OCI-LY1 (cell line): ENCODE data around the gene ZNF384.

ENCODE experiments used
- H2AFZ ChIP-seq: fragments of 200-600 bp; sonication (generic), shearing (Covaris generic); 2 replicates; pipeline ENCODE4 v1.6.0; 2014; ENCODE audit warnings: antibody characterized with exemption, mild to moderate bottlenecking, low read length
- H3F3A ChIP-seq: fragments of 200-600 bp; sonication (generic), shearing (Covaris generic); 2 replicates; pipeline ENCODE4 v1.6.0; 2014; ENCODE audit warnings: mild to moderate bottlenecking, antibody characterized with exemption, low read length, moderate library complexity; ENCODE audit not compliant: insufficient read depth
- H3K27ac ChIP-seq: fragments of 200-600 bp; sonication (generic); 2 replicates; pipeline ENCODE4 v1.5.1; 2014; ENCODE audit warnings: low read length, mixed run types, mild to moderate bottlenecking, low read depth; ENCODE audit not compliant: poor library complexity, severe bottlenecking
- H3K27me3 ChIP-seq: fragments of 200-600 bp; sonication (generic); 2 replicates; pipeline ENCODE4 v1.6.0; 2014; ENCODE audit warnings: antibody characterized with exemption, mild to moderate bottlenecking, low read length, moderate library complexity; ENCODE audit not compliant: insufficient read depth
- H3K36me3 ChIP-seq: fragments of 200-600 bp; sonication (generic); 2 replicates; pipeline ENCODE4 v1.6.1; 2014; ENCODE audit warnings: mild to moderate bottlenecking, antibody characterized with exemption, low read length, moderate library complexity, mixed read lengths; ENCODE audit not compliant: insufficient read depth
- H3K4me1 ChIP-seq: fragments of 200-600 bp; sonication (generic); 2 replicates; pipeline ENCODE4 v1.5.1; 2014; ENCODE audit warnings: mild to moderate bottlenecking, low read length, moderate library complexity; ENCODE audit not compliant: insufficient read depth, severe bottlenecking
- H3K4me2 ChIP-seq: fragments of 200-600 bp; sonication (generic), shearing (Covaris generic); 2 replicates; pipeline ENCODE4 v1.6.1; 2014; ENCODE audit warnings: low read length
- H3K4me3 ChIP-seq: fragments of 200-600 bp; sonication (generic); 2 replicates; pipeline ENCODE4 v1.5.1; 2014; ENCODE audit warnings: low read length, low read depth, mild to moderate bottlenecking, mixed read lengths; ENCODE audit not compliant: poor library complexity, severe bottlenecking
- H3K79me2 ChIP-seq: fragments of 200-600 bp; shearing (Covaris generic); 2 replicates; pipeline ENCODE4 v1.6.1; 2016; ENCODE audit warnings: mixed run types, low read length, mixed read lengths; ENCODE audit not compliant: insufficient read depth
- H3K9ac ChIP-seq: fragments of 200-600 bp; sonication (generic), shearing (Covaris generic); 2 replicates; pipeline ENCODE4 v1.6.1; 2014; ENCODE audit warnings: mild to moderate bottlenecking, low read length, mixed read lengths
- H3K9me2 ChIP-seq: fragments of 200-600 bp; sonication (generic), shearing (Covaris generic); 2 replicates; pipeline ENCODE4 v1.6.1; 2014; ENCODE audit warnings: low read depth, mild to moderate bottlenecking, low read length, mixed read lengths
- H3K9me3 ChIP-seq: fragments of 200-600 bp; shearing (Covaris generic); 2 replicates; pipeline ENCODE4 v1.6.1; 2014; ENCODE audit warnings: low read length, mixed read lengths
- H4K20me1 ChIP-seq: fragments of 200-600 bp; sonication (generic), shearing (Covaris generic); 2 replicates; pipeline ENCODE4 v1.6.0; 2016; ENCODE audit warnings: mild to moderate bottlenecking, low read length; ENCODE audit not compliant: insufficient read depth
- EZH2 ChIP-seq: fragments of 200-600 bp; sonication (generic), shearing (Covaris generic); IDR thresholded peaks from 2 replicates; pipeline ENCODE4 v1.8.0; 2017; ENCODE audit warnings: borderline replicate concordance, mixed run types, mild to moderate bottlenecking, antibody characterized with exemption, low read length, moderate library complexity, mixed read lengths
- TF ChIP-seq, protein P1 (sequence below): fragments of 200-600 bp; sonication (generic), shearing (Covaris generic); IDR thresholded peaks from 2 replicates; pipeline ENCODE4 v1.5.1; 2017; ENCODE audit warnings: mild to moderate bottlenecking, antibody characterized with exemption, low read length, moderate library complexity, mixed read lengths

The ZNF384 gene

GRCh38 chr12:6644257-6644596, 44.9 kb downstream of the ZNF384 start:
- Histone ChIP-seq H3K9me3 (peaks cover 35% of the 10 kb centered on the region), H3K27me3 (no peaks in the 10 kb centered on the region), H3K79me2 (no peaks in the 10 kb centered on the region), H4K20me1 (no peaks in the 10 kb centered on the region), H2AFZ (no peak overlapping the region), H3K4me3 (no peak overlapping the region), H3K36me3 (peaks cover 36% of the 10 kb centered on the region), H3K4me2 (no peak overlapping the region), H3K27ac (no peak overlapping the region), H3K4me1 (peaks cover 17% of the 10 kb centered on the region), H3F3A (no peaks in the 10 kb centered on the region), H3K9ac (no peak overlapping the region), H3K9me2 (no peaks in the 10 kb centered on the region)
- TF ChIP-seq, protein P1, sequence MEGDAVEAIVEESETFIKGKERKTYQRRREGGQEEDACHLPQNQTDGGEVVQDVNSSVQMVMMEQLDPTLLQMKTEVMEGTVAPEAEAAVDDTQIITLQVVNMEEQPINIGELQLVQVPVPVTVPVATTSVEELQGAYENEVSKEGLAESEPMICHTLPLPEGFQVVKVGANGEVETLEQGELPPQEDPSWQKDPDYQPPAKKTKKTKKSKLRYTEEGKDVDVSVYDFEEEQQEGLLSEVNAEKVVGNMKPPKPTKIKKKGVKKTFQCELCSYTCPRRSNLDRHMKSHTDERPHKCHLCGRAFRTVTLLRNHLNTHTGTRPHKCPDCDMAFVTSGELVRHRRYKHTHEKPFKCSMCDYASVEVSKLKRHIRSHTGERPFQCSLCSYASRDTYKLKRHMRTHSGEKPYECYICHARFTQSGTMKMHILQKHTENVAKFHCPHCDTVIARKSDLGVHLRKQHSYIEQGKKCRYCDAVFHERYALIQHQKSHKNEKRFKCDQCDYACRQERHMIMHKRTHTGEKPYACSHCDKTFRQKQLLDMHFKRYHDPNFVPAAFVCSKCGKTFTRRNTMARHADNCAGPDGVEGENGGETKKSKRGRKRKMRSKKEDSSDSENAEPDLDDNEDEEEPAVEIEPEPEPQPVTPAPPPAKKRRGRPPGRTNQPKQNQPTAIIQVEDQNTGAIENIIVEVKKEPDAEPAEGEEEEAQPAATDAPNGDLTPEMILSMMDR, result no peak
- TF ChIP-seq EZH2, result no peak

- no peaks in the 10 kb centered on the region for H3K9me2 ChIP-seq
- peaks cover 35% of the 10 kb centered on the region for H3K9me3 ChIP-seq
- no peak overlapping the region for H3K4me2 ChIP-seq
- no peaks in the 10 kb centered on the region for H4K20me1 ChIP-seq
- no peak overlapping the region for H3K9ac ChIP-seq
- H3K27me3 ChIP-seq, result no peaks in the 10 kb centered on the region
- H3F3A ChIP-seq, result no peaks in the 10 kb centered on the region
- TF ChIP-seq, protein P1, result no peak
- no peak for TF ChIP-seq EZH2
- no peak overlapping the region for H3K4me3 ChIP-seq
- H3K36me3 ChIP-seq, result peaks cover 36% of the 10 kb centered on the region
- no peaks in the 10 kb centered on the region for H3K79me2 ChIP-seq
- peaks cover 22% of the 10 kb centered on the region for H3K4me1 ChIP-seq
- H3K27ac ChIP-seq, result no peak overlapping the region
- H2AFZ ChIP-seq, result no peak overlapping the region
Observed at GRCh38 chr12:6643569-6644256, 45.5 kb downstream of the ZNF384 start.

- H3K9ac ChIP-seq, result no peak overlapping the region
- H3K4me1 ChIP-seq, result peaks cover 39% of the 10 kb centered on the region
- no peaks in the 10 kb centered on the region for H3K79me2 ChIP-seq
- no peaks in the 10 kb centered on the region for H3F3A ChIP-seq
- H3K36me3 ChIP-seq, result peaks cover 22% of the 10 kb centered on the region
- H3K9me2 ChIP-seq, result no peaks in the 10 kb centered on the region
- H3K27me3 ChIP-seq, result no peaks in the 10 kb centered on the region
- peaks cover 32% of the 10 kb centered on the region for H3K9me3 ChIP-seq
- no peak overlapping the region for H2AFZ ChIP-seq
- TF ChIP-seq, protein P1, result no peak
- no peak for TF ChIP-seq EZH2
- no peak overlapping the region for H3K27ac ChIP-seq
- no peaks in the 10 kb centered on the region for H4K20me1 ChIP-seq
- no peak overlapping the region for H3K4me3 ChIP-seq
- no peak overlapping the region for H3K4me2 ChIP-seq
Observed at GRCh38 chr12:6641131-6641530, 48.0 kb downstream of the ZNF384 start.
